D341Med (cell line): ENCODE measurements around the gene EEF1A2.
"Not testable (repeated sequence)": the region's sequence is repeated elsewhere in the genome, so short reads cannot be mapped to it uniquely, and the experiment has no call there.

Experiments used
- DNase-seq: peaks from one replicate; pipeline ENCODE4 v3.0.0; 2012; ENCODE audit warnings: low spot score

The EEF1A2 gene

DNA sequence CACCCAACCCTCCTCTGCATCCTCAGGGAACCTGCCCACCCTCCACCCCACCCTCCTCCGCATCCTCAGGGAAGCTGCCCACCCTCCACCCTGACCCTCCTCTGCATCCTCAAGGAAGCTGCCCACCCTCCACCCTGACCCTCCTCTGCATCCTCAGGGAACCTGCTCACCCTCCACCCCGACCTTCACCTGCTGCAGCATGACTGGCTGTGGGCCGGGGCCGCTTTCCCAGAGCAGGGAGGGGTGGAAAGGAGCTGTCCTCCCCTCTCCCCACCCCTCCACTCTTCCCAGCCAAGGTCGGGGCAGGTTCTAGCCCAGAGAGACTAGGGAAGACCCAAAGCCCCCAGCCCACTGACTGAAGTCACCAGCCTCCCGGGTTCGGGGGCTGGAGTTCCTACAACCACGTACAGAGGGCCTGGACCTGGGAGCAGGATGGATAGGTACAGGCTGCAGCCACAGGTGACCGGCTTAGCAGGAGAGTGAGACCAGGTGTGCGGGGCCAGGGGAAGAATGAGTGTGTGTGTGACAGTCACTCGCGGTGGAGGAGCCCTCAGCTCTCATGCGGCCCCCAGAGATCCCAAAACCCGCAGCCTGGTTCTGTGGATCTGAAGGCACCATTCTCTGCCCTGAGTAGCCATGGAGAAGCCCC, 11.6 kb downstream of the EEF1A2 start:
- DNase-seq, result no peak

DNA sequence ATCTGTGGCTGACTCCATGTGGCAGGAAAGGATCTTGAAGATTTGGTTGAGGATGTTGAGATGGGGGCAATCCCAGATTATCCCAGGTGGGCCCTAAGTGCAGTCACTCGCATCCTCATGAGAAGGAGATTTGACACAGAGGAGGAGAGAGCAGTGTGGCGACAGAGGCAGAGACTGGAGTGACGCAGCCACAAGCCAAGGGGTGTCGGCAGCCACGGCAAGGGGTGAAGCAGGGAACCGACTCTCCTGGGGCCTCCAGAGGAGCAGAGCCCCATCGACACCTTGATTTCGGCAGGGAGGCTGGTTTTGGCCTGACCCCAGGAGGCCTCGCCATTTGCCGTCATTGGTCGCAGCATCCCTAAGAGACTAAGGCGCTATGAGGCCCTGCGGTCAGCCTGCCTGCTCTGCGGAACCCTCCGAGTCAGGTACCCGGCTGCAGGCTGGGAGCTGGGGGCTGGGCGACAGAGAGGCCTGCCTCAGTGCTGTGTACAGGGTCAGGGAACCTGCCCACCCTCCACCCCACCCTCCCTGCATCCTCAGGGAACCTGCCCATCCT, 12.5 kb downstream of the EEF1A2 start:
- DNase-seq, result no peak

DNA sequence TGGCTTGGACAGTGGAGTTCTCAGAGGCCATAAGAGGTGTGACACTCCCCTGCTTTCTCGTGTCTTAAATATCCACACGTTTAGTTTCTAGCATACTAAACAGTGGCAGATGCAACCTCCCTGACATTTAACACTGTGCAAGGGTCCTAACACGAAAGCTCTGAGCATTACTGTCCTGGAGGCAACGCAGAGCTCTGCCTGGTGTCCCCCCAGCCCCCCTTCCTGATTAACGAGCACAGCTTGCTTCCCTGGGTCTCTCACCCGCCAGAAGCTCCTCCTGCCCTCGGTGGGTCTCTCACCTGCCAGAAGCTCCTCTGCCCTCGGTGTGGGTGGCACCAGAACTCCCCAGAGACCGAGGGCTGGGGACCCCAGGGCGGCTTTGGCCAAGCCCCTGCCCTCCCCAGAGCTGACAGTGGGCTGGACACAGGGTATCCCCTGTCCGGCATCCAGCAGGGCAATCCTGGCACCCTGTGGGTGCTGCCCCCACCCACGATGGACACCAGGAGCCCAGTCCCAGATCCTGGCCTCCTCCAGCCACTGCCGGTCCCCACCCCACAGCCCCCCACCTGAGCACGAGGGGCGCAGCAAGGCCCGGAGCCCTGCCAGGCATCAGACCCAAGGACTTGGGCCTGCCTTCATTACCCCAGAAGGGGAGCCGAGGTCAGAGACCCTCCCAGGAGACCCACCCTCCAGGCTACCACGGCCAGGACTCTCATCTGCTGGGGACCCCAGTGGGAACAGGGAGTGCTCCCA, 14.1 kb downstream of the EEF1A2 start:
- no peak for DNase-seq

- DNase-seq, result no peak
Measured at GRCh38 chr20:63484236-63484635, 14.6 kb downstream of the EEF1A2 start.

DNA sequence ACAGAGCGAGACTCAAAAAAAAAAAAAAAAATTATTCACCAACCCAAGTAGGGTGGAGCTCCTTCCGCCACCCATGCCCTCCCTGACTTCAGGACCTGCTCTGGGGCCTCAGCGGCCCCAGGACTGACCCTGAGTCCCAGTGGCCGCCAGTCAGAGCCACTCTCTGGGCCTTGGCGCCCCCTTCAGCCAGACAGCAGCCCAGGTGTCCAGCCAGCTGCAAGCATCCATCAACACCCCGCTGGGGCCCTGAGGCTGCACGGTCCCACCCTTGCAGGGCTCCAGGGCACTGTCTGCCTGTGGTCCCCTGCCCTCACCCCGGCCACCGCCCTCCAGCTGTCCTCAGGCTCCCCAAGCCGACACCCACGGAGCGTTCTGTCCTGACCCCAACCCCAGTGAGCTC, 15.0 kb downstream of the EEF1A2 start:
- peak; percentile 74 for DNase-seq

- no peak for DNase-seq
Measured at GRCh38 chr20:63482021-63482587, 16.8 kb downstream of the EEF1A2 start.

DNA sequence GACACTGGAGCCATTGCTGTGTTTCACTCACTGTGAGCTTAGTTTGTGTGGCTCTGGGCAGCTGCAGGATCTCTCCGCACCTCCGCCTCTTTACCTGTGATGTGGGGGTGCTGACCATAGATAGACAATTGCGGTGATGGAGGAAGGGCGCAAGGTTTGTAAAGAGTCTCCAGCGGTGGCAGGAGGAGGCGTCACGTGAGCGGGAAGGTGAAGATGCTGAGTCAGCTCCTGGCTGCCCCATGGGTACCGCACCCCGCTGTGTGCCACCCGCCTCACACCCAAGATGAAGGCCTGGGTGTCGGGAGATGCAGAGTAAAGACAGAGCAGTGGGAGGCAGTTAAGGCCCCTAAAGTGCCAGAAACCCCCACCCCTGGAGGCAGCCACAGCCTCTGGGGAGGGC, 17.4 kb downstream of the EEF1A2 start:
- DNase-seq, result no peak

DNA sequence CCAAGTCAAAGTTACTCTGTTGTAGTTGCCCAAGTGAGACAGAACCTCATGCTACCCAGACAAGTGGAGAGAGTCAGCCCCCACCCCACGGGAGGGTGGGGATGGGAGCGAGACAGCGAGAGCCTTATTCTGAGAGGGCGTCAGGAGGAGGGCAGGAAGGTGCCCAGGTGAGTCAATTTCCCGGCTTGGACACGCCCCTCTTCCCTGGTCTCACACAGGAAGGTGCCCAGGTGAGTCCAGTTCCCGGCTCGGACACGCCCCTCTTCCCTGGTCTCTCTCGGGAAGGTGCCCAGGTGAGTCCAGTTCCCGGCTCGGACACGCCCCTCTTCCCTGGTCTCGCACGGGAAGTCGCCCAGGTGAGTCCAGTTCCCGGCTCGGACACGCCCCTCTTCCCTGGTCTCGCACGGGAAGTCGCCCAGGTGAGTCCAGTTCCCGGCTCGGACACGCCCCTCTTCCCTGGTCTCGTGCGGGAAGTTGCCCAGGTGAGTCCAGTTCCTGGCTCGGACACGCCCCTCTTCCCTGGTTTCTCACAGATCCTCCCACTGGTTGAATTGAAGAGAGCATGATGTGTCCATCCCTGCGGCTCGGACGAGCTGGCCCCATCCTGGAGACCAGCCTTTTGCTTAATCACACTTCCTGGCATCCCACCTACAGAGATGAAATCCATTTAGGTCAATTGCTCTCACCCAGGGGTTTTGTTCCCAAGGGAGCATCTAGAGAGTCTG, 19.0 kb downstream of the EEF1A2 start:
- DNase-seq, result not testable (repeated sequence)

GRCh38 chr20:63478346-63479302, 20.3 kb downstream of the EEF1A2 start:
- DNase-seq, result no peak

- no peak for DNase-seq
Measured at GRCh38 chr20:63477944-63478343, 20.9 kb downstream of the EEF1A2 start.

DNA sequence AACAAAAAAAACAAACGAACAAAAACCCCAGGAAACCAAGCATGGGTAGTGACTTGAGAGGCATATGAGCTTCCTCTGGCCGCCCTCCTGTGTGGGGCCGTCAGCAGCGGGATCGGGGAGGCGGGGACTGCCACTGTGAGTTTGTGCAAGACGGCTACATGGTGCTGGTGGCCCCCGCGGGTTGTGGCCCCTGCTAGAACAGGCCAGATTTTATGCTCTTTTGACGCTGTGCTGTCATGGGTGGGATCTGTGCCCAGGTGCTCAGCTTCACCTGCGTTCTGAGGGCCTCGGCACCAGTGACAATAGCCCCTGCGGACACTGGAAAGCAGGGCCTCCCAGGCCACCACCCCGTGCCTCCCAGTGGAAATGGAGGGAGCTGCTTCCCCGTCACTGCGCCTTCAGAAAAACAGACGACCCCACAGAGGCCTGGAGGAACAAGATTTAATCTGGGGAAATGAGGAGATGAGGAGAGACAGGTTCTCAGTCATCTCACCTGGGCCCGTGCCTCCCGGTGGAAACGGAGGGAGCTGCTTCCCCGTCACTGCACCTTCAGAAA, 21.7 kb downstream of the EEF1A2 start:
- no peak for DNase-seq

- DNase-seq, result no peak
Measured at GRCh38 chr20:63475209-63475608, 23.7 kb downstream of the EEF1A2 start.

- DNase-seq, result no peak
Measured at GRCh38 chr20:63473555-63474449, 25.1 kb downstream of the EEF1A2 start.

- no peak for DNase-seq
Measured at GRCh38 chr20:63472862-63473390, 26.0 kb downstream of the EEF1A2 start.

GRCh38 chr20:63471981-63472831, 26.7 kb downstream of the EEF1A2 start, which contains the start of gene KCNQ2:
Gene KCNQ2, minus strand, starts transcription at chr20:63472655. Its CDS starts 192 bp downstream, at chr20:63472463.
- peak; percentile 90 for DNase-seq

GRCh38 chr20:63471717-63471980, 27.2 kb downstream of the EEF1A2 start:
- no peak for DNase-seq

GRCh38 chr20:63471002-63471716, 27.7 kb downstream of the EEF1A2 start:
- DNase-seq, result peak; percentile 76

- no peak for DNase-seq
Measured at GRCh38 chr20:63470410-63470809, 28.5 kb downstream of the EEF1A2 start.
